RWPE2 (cell line): Measurements from ENCODE around the gene SCART1.
"Not testable (repeated sequence)": the region's sequence is repeated elsewhere in the genome, so short reads cannot be mapped to it uniquely, and the experiment has no call there.

Experiments used
- ATAC-seq: fragments of 200-7000 bp; cut with Tn5 transposase; 3 replicates; pipeline ENCODE4 v1.9.1; 2021; ENCODE audit warnings: low read depth
- DNase-seq: peaks from one replicate; pipeline ENCODE4 v3.0.0-alpha.2; 2020; ENCODE audit warnings: low spot score
- H3K27ac ChIP-seq: fragments of 450-650 bp; 2 replicates; pipeline ENCODE4 v1.5.1; 2017; ENCODE audit warnings: mild to moderate bottlenecking; ENCODE audit not compliant: poor library complexity, severe bottlenecking
- H3K27me3 ChIP-seq: fragments of 250-450 bp; sonication (Bioruptor Pico); 2 replicates; pipeline ENCODE4 v1.5.1; 2021; ENCODE audit warnings: mild to moderate bottlenecking, moderate library complexity; ENCODE audit not compliant: insufficient read depth, poor library complexity, severe bottlenecking
- H3K36me3 ChIP-seq: fragments of 250-450 bp; sonication (Bioruptor Pico); 2 replicates; pipeline ENCODE4 v1.5.1; 2020; ENCODE audit warnings: low read depth, mild to moderate bottlenecking, moderate library complexity
- H3K4me1 ChIP-seq: fragments of 250-450 bp; sonication (Bioruptor Pico); 2 replicates; pipeline ENCODE4 v1.5.1; 2021; ENCODE audit warnings: mild to moderate bottlenecking, moderate library complexity; ENCODE audit not compliant: insufficient read depth, poor library complexity, severe bottlenecking
- H3K4me3 ChIP-seq: fragments of 250-450 bp; sonication (Bioruptor Pico); 2 replicates; pipeline ENCODE4 v1.5.1; 2021; ENCODE audit warnings: mild to moderate bottlenecking, moderate library complexity; ENCODE audit not compliant: severe bottlenecking
- H3K9me3 ChIP-seq: fragments of 250-450 bp; sonication (Bioruptor Pico); 2 replicates; pipeline ENCODE4 v1.5.1; 2021; ENCODE audit warnings: mild to moderate bottlenecking, moderate library complexity; ENCODE audit not compliant: severe bottlenecking
- TF ChIP-seq, protein P1 (sequence below): fragments of 450-650 bp; IDR thresholded peaks from one replicate; pipeline ENCODE4 v1.5.1; 2017; ENCODE audit warnings: mild to moderate bottlenecking, moderate library complexity; ENCODE audit not compliant: poor library complexity, severe bottlenecking

Gene SCART1

DNA sequence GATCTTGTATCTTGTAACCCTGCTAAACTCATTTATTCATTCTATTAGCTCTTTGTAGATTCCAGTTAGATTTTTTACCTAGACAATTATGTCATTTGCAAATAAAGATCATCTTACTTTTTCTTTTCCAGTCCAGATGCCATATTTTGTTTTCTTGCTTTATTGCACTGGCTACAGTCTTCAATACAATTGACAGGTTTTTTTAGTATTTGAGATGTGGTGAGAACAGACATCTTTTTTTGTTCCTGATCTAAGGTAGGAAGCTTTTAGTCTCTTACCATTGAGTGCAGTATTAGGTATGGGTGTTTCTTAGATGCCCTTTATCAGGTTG, 41.4 kb upstream of the SCART1 start:
- no peak for ATAC-seq
- Histone ChIP-seq H3K4me1 (no peaks in the 10 kb centered on the region), H3K9me3 (peaks cover 15% of the 10 kb centered on the region), H3K27me3 (no peaks in the 10 kb centered on the region), H3K27ac (no peak overlapping the region), H3K36me3 (peaks cover 66% of the 10 kb centered on the region), H3K4me3 (no peak overlapping the region)
- no peak for DNase-seq
- TF ChIP-seq, protein P1, sequence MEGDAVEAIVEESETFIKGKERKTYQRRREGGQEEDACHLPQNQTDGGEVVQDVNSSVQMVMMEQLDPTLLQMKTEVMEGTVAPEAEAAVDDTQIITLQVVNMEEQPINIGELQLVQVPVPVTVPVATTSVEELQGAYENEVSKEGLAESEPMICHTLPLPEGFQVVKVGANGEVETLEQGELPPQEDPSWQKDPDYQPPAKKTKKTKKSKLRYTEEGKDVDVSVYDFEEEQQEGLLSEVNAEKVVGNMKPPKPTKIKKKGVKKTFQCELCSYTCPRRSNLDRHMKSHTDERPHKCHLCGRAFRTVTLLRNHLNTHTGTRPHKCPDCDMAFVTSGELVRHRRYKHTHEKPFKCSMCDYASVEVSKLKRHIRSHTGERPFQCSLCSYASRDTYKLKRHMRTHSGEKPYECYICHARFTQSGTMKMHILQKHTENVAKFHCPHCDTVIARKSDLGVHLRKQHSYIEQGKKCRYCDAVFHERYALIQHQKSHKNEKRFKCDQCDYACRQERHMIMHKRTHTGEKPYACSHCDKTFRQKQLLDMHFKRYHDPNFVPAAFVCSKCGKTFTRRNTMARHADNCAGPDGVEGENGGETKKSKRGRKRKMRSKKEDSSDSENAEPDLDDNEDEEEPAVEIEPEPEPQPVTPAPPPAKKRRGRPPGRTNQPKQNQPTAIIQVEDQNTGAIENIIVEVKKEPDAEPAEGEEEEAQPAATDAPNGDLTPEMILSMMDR, result no peak

DNA sequence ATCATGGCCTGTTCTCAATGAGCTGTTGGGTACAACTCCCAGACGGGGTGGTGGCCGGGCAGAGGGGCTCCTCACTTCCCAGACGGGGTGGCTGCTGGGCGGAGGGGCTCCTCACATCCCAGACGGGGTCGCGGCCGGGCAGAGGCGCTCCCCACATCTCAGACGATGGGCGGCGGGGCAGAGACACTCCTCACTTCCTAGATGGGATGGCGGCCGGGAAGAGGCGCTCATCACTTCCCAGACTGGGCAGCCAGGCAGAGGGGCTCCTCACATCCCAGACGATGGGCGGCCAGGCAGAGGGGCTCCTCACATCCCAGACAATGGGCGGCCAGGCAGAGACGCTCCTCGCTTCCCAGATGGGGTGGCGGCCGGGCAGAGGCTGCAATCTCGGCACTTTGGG, 39.3 kb upstream of the SCART1 start:
- ATAC-seq, H3K4me3 ChIP-seq, H3K4me1 ChIP-seq, H3K27me3 ChIP-seq, H3K27ac ChIP-seq: not testable (repeated sequence)
- H3K9me3 ChIP-seq, result peaks cover 15% of the 10 kb centered on the region
- peak; percentile 4 for DNase-seq
- H3K36me3 ChIP-seq, result peaks cover 56% of the 10 kb centered on the region

DNA sequence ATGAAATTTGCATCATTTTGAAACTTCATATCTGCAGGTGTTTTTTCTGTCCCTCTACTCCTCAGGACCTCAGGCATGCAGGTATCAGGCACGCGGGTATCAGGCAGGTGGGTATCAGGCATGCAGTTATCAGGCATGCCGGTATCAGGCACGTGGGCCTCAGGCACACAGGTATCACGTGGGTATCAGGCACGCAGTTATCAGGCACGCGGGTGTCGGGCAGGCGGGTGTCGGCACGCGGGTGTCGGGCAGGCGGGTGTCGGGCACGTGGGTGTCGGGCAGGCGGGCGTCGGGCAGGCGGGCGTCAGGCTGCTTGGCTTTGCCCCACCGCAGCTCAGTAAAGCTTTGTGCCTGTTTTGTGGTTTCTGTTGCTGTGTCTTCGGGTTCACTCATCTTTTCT, 38.0 kb upstream of the SCART1 start:
- DNase-seq (peak; percentile 51), ATAC-seq (no peak)
- Histone ChIP-seq H3K27me3 (no peaks in the 10 kb centered on the region), H3K4me3 (no peak overlapping the region), H3K36me3 (peaks cover 42% of the 10 kb centered on the region), H3K27ac (no peak overlapping the region), H3K4me1 (no peaks in the 10 kb centered on the region), H3K9me3 (peaks cover 15% of the 10 kb centered on the region)
- TF ChIP-seq, protein P1, result no peak

DNA sequence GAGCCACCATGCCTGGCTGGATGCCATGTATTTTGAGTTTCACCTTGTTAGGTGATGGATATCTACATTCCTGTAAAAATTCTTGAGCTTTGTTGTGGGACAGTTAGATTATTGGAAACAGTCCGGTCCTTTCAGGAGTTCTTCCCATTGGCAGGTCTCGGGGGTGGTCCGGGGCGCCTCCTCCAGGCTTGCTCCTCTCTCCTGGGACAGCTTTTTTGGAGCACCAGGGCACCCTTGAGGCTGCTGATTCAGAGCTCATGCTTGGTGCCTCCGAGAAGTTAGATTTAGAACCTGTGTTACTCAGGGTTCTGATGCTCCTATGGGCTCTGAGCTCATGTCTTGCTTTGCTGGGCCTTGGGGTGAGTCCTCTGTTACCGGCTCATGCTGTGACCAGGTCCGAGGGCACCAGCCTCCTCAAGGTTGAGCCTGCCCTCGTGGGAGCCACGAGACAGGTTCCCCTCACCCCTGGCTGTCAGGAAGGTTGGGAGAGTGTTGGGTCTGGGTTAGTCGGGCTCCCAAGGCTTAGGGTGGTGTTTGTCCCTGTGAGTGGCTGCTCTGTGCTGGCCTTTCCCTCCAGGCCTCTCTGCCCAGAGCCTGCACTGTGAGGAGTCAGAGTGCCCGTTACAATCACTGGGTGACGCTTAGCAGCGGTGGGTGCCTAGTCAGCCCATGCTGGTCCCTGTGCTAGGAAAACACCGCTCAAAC, 35.3 kb upstream of the SCART1 start:
- H3K36me3 ChIP-seq, result peaks cover 16% of the 10 kb centered on the region

DNA sequence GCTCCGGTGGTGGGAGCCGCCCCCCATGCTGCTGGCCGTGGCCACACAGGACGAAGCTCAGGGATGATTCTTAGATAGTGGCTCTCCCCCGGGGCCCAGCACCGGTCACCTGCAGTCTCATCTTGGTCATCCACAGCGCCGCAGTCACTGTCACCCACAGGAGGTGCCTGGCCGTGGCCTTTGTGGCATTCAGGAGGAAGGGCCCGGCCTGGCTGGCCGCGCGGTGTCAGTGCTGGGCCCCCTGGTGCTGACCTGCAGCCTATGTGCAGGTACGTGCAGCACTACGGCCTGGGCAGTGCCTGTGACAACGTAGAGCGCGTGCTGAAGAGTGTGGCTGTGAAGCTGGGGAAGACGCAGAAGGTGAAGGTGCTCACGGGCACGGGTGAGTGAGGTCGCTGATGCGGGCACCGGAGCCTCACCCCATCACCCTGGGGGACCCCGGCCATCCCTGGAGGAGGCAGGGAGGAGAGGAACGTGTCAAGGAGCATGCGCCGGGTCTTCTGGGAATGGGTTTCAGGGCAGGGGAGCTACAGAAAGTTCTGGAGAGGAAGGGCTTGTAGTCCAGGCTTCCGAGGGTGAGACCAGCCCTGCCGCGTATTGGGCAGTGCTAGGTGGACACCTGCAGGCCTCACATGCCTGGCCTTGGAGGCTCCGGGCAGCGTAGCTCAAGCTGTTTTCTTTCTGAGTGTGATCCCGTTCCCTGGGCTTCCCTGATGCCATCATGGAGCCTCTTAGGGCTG, 34.4 kb upstream of the SCART1 start:
- Histone ChIP-seq H3K4me1 (no peaks in the 10 kb centered on the region), H3K36me3 (peaks cover 11% of the 10 kb centered on the region), H3K27me3 (peaks cover 10% of the 10 kb centered on the region), H3K27ac (no peak overlapping the region), H3K4me3 (no peak overlapping the region), H3K9me3 (no peaks in the 10 kb centered on the region)
- DNase-seq, result peak; percentile 52
- ATAC-seq, result no peak
- TF ChIP-seq, protein P1, result no peak

More for the DNA sequence above, 35.3 kb upstream of the SCART1 start:
- Histone ChIP-seq H3K27ac (no peak overlapping the region), H3K4me3 (no peak overlapping the region), H3K9me3 (no peaks in the 10 kb centered on the region), H3K4me1 (no peaks in the 10 kb centered on the region), H3K27me3 (peaks cover 10% of the 10 kb centered on the region)
- no peak for ATAC-seq
- peak; percentile 27 for DNase-seq
- TF ChIP-seq, protein P1, result no peak
